OCI-LY3 (cell line): ENCODE data around the gene MIER2.

Experiments used
- EZH2phosphoT487 ChIP-seq: fragments of 200-600 bp; shearing (Covaris generic); IDR thresholded peaks from 2 replicates; pipeline ENCODE4 v1.6.1; 2018; ENCODE audit warnings: antibody characterized with exemption, mixed run types, low read depth
- TF ChIP-seq, protein P1 (sequence below): fragments of 200-600, 300-600 bp; sonication (generic); IDR thresholded peaks from 2 replicates; pipeline ENCODE4 v1.5.1; 2014; ENCODE audit warnings: antibody characterized with exemption, low read length, low read depth

DNA sequence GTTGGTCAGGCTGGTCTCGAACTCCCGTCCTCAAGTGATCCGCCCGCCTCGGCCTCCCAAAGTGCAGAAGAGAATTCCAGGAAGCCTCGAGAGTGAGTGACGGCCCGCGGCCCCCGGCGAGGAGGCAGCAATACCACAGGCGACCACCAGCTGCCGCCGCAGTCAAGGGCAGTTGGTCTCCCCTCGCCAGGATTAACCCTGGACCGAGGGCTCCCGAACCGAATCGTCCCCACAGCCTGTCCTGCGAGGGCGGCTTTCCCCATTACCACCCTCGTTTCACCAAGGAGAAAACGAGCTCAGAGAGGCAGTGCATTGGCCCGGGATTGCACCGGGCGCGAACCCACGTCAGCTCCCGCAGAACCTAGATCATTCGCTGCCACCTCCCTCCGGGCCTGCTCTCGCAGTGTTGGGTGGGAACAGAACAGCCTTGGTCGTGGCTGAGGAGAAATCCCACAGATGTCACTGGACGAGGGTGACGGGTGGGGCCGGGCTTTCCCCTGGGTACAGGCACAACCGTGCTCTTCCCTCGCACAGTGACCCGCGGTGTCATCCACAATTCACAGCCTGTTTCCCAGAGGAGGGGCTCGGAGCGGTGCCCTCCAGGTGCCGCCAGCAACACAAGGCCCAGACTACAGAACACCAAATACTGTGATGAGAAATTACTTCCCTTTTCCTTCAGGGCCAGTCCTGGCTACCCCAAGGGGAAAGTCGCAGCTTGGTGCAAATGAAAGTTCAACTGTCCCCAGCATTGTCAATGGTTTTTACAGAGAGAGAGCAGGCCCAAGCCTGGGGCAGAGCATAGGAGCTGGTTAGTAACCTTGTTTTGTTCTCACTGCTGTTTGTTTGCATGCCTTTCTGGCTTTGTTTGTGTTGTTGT, 39.6 kb upstream of the MIER2 start:
- TF ChIP-seq, protein P1, sequence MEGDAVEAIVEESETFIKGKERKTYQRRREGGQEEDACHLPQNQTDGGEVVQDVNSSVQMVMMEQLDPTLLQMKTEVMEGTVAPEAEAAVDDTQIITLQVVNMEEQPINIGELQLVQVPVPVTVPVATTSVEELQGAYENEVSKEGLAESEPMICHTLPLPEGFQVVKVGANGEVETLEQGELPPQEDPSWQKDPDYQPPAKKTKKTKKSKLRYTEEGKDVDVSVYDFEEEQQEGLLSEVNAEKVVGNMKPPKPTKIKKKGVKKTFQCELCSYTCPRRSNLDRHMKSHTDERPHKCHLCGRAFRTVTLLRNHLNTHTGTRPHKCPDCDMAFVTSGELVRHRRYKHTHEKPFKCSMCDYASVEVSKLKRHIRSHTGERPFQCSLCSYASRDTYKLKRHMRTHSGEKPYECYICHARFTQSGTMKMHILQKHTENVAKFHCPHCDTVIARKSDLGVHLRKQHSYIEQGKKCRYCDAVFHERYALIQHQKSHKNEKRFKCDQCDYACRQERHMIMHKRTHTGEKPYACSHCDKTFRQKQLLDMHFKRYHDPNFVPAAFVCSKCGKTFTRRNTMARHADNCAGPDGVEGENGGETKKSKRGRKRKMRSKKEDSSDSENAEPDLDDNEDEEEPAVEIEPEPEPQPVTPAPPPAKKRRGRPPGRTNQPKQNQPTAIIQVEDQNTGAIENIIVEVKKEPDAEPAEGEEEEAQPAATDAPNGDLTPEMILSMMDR = no peak
- no peak for TF ChIP-seq EZH2phosphoT487
